ENCODE results near the gene GABRB3. TPM values are rescaled to one million over a fixed set of nuclear protein-coding genes. Genes with fewer than 3 reads are reported as not detected.

Gene GABRB3
- polyA plus RNA-seq, 6 donors from 2014 or later: not detected

DNA sequence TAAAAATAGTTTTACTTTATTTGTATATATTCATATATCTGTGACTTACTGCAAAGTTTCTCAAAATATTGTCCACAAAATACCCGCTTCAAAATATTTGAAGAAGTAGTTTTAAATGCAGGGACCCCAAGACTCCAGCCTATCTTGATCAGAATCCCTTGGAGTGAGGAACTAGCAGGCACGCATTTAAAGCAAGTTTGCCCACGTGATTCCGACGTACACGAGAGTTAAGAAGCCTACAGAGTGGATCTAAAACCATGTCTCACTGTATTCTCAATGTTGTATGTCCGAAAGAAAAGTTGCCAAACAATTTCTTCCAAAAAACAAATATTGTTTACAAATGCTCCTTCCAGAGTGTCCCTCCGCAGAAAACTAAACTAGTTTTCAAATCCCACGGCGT, 1.7 kb downstream of the GABRB3 start:
- H3K36me3 Mint-ChIP-seq: peaks cover 0 to 7% of the 10 kb centered on the region in 2 donors
- ATAC-seq (ENCODE audit: low read depth in 2 of 2): no peak
- H3K27ac Mint-ChIP-seq: no peak overlapping the region
- H3K9me3 Mint-ChIP-seq: peaks cover 0 to 12% (median 7%) of the 10 kb centered on the region in 7 donors
- peaks cover 45 to 51% (median 46%) of the 10 kb centered on the region in 3 donors for H3K27me3 Mint-ChIP-seq
- DNase-seq: no peak
- peaks cover 0 to 8% (median 0%) of the 10 kb centered on the region in 3 donors for H3K4me1 Mint-ChIP-seq
- H3K4me3 Mint-ChIP-seq: no peak overlapping the region

DNA sequence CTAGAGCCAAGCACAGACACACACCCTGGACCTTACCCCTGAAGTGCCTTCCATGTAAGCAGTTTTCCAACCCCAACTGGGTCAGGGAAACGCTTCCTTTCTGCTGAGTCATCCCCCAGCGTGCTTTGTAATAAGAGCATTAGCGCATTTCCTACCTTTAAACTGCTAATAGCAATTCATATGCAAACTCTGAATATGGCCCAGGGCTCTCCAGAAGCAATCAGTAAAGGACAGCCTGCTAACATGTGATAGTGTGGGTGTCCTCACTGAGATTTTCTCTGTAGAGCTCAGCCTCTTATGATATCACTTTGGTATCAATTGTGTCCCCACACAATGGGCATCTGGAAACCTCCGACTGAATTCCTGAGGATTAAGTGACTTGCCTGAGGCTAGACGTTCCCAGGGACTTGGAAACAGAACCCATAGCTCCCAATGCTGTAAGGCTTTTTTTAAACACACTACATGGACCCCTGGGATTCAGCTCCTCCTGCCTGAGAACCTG, 5.6 kb downstream of the GABRB3 start:
- no peak overlapping the region for H3K4me3 Mint-ChIP-seq
- no peak for ATAC-seq (ENCODE audit: low read depth in 2 of 2)
- DNase-seq: no peak
- no peaks in the 10 kb centered on the region for H3K36me3 Mint-ChIP-seq
- H3K9me3 Mint-ChIP-seq: peaks cover 0 to 8% (median 5%) of the 10 kb centered on the region in 7 donors
- H3K4me1 Mint-ChIP-seq: peaks cover 0 to 5% (median 0%) of the 10 kb centered on the region in 3 donors
- H3K27ac Mint-ChIP-seq: no peak overlapping the region
- H3K27me3 Mint-ChIP-seq: peaks cover 22 to 34% (median 25%) of the 10 kb centered on the region in 3 donors

- ATAC-seq (ENCODE audit: low read depth in 2 of 2) (no peak), DNase-seq (no peak)
- Mint-ChIP-seq H3K4me1 (no peaks in the 10 kb centered on the region), H3K27ac (no peak overlapping the region), H3K9me3 (peaks cover 0 to 8% (median 4%) of the 10 kb centered on the region in 7 donors), H3K4me3 (no peak overlapping the region), H3K27me3 (peaks cover 19 to 28% (median 22%) of the 10 kb centered on the region in 3 donors), H3K36me3 (no peaks in the 10 kb centered on the region)
Observed at GRCh38 chr15:26766262-26766661, 6.6 kb downstream of the GABRB3 start.

DNA sequence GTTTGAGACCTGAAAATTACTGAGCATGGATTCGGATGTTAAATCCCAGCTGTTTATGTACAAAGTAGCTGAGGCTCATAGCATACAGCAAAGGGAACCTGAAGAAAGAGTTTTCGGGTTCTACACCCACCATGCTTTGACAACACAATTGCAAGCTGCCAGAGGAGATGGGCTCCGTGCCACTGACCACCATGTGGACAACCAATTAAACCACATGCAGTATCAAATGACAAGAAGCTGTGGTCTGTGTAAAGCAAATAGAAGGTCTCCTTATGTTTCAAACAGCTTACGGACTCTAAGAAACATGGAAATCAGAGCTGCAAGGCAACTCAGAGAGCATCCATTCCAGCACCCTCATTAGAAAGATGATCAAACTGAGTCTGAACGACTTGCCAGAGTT, 12.9 kb downstream of the GABRB3 start:
- no peaks in the 10 kb centered on the region for H3K36me3 Mint-ChIP-seq
- peaks cover 0 to 12% (median 4%) of the 10 kb centered on the region in 7 donors for H3K9me3 Mint-ChIP-seq
- peaks cover 0 to 3% (median 0%) of the 10 kb centered on the region in 3 donors for H3K27me3 Mint-ChIP-seq
- no peak overlapping the region for H3K27ac Mint-ChIP-seq
- DNase-seq: no peak
- H3K4me3 Mint-ChIP-seq: no peak overlapping the region
- H3K4me1 Mint-ChIP-seq: no peaks in the 10 kb centered on the region
- no peak for ATAC-seq (ENCODE audit: low read depth in 2 of 2)

- Mint-ChIP-seq H3K4me3 (no peak overlapping the region), H3K36me3 (no peaks in the 10 kb centered on the region), H3K4me1 (no peaks in the 10 kb centered on the region), H3K27me3 (peaks cover 0 to 3% (median 0%) of the 10 kb centered on the region in 3 donors), H3K9me3 (peaks cover 4 to 15% (median 8%) of the 10 kb centered on the region in 7 donors), H3K27ac (no peak overlapping the region)
- ATAC-seq (ENCODE audit: low read depth in 2 of 2): no peak
- DNase-seq: no peak
Observed at GRCh38 chr15:26758079-26758478, 14.8 kb downstream of the GABRB3 start.

DNA sequence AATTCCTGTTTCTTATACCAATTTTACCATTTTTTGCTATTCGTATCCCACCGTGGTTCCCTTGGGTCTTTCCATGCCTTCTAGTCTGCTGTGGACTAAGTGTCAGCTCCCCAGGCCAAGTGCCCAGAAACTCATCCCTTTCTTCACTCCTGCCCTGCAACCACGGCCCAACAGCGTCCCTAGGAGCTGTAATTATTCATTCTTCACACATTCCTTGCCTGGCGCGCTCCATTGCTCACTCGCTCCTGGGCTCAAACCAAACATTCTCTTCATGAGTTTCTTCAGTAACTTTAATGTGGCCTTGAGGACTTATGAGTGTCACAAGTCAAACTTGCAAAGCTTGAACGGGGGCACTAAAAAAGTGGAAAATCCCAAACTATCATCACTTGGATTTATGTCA, 15.7 kb downstream of the GABRB3 start:
- no peaks in the 10 kb centered on the region for H3K4me1 Mint-ChIP-seq
- H3K9me3 Mint-ChIP-seq: peaks cover 6 to 16% (median 11%) of the 10 kb centered on the region in 7 donors
- no peak overlapping the region for H3K27ac Mint-ChIP-seq

GRCh38 chr15:26744894-26745293, 28.0 kb downstream of the GABRB3 start:
- no peak for ATAC-seq (ENCODE audit: low read depth in 2 of 2)
- Mint-ChIP-seq H3K36me3 (no peaks in the 10 kb centered on the region), H3K4me3 (no peak overlapping the region), H3K4me1 (no peaks in the 10 kb centered on the region), H3K27ac (no peak overlapping the region), H3K9me3 (peaks cover 2 to 12% (median 6%) of the 10 kb centered on the region in 7 donors), H3K27me3 (no peaks in the 10 kb centered on the region)
- DNase-seq: no peak

More for the DNA sequence above, 15.7 kb downstream of the GABRB3 start:
- Mint-ChIP-seq H3K27me3 (peaks cover 0 to 3% (median 0%) of the 10 kb centered on the region in 3 donors), H3K4me3 (peak overlapping the region in 1 of 8 donors; percentile 29), H3K36me3 (no peaks in the 10 kb centered on the region)
- DNase-seq (no peak), ATAC-seq (ENCODE audit: low read depth in 2 of 2) (no peak)

DNA sequence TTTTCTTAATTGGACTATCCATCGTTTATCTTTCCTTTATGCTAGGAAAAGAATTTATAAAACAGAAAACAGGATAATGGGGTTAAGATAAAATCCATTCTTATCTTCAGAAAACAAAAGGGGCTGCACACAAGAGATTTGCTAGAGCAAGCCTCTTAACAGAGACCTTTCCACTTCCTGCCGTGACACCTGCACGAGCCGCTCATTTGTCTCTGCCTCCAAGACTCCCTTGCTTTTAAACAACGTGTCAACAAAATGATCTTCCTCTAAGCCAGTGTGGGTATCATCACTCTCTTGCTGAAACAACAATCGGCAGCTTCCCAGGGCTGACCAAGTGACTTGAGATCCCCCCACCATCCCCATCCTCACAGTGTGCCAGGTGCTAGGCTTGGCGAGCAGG, 33.1 kb downstream of the GABRB3 start:
- Mint-ChIP-seq H3K36me3 (no peaks in the 10 kb centered on the region), H3K4me3 (no peak overlapping the region), H3K27me3 (no peaks in the 10 kb centered on the region), H3K9me3 (peaks cover 8 to 18% (median 10%) of the 10 kb centered on the region in 7 donors), H3K4me1 (no peaks in the 10 kb centered on the region), H3K27ac (no peak overlapping the region)
- ATAC-seq (ENCODE audit: low read depth in 2 of 2): no peak
- no peak for DNase-seq

- ATAC-seq (ENCODE audit: low read depth in 2 of 2): no peak
- H3K4me3 Mint-ChIP-seq: no peak overlapping the region
- no peak for DNase-seq
- H3K27ac Mint-ChIP-seq: no peak overlapping the region
- peaks cover 7 to 23% (median 10%) of the 10 kb centered on the region in 7 donors for H3K9me3 Mint-ChIP-seq
- no peaks in the 10 kb centered on the region for H3K27me3 Mint-ChIP-seq
- H3K4me1 Mint-ChIP-seq: no peaks in the 10 kb centered on the region
- H3K36me3 Mint-ChIP-seq: no peaks in the 10 kb centered on the region
Observed at GRCh38 chr15:26738996-26739395, 33.9 kb downstream of the GABRB3 start.

DNA sequence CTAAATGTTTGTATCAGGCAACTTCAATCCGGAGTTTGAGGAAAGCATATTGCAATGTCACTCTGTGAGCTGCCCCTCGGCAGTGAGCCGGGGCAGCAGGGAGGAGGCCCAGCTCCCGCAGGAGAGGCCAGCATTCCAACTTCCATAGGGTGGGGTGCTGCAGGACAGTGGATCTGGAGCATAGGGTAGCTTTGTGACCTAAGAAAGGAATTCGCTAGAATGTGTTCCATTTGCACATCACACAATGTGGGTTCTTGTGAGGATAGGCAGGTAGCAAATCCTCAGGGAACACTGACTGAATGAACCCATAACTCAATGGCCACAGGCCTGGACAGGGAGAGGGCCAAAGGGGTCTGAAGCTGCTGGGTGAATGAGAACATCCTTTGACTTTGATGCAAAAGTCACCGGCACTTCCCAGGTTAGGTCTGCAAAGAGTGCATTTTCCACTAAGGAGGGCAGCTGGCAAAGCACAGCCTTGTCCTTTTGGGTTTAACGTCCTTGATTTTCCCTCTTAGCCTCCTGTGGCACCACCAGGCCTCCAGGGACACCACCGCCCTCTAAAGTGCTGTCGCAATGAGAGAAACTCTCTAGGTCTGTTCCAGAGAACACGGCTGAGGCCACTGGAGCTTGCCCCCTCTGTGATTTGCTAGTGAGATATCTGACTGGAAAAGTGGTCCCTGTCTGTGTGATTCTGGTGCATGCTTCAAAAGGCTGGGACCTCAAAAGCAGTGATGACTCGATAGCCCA, 36.2 kb downstream of the GABRB3 start:
- H3K4me1 Mint-ChIP-seq: no peaks in the 10 kb centered on the region
- DNase-seq (no peak), ATAC-seq (ENCODE audit: low read depth in 2 of 2) (no peak)
- H3K36me3 Mint-ChIP-seq: peaks cover 0 to 7% of the 10 kb centered on the region in 2 donors
- no peaks in the 10 kb centered on the region for H3K27me3 Mint-ChIP-seq
- H3K9me3 Mint-ChIP-seq: peaks cover 10 to 32% (median 18%) of the 10 kb centered on the region in 7 donors
- no peak overlapping the region for H3K4me3 Mint-ChIP-seq
- H3K27ac Mint-ChIP-seq: peak overlapping the region in 1 of 6 donors; percentile 45

DNA sequence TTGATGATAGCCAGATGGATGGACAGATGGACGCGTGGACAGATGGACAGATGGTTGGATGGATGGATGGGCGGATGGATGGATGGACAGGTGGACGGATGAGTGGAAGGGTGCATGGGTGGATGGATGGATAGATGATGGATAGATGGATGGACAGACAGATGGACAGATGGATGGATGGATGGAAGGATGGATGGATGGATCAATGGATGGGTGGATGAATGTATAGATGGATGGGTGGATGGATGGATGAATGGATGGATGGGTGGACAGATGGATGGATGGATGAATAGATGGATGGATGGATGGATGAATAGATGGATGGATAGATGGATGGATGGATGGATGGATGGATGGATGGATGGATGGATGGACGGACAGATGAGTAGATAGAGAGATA, 40.9 kb downstream of the GABRB3 start:
- Mint-ChIP-seq H3K4me1 (no peaks in the 10 kb centered on the region), H3K36me3 (peaks cover 0 to 9% of the 10 kb centered on the region in 2 donors), H3K9me3 (peaks cover 6 to 35% (median 21%) of the 10 kb centered on the region in 7 donors), H3K27me3 (no peaks in the 10 kb centered on the region), H3K27ac (no peak overlapping the region), H3K4me3 (peak overlapping the region in 1 of 8 donors; percentile 11)
- ATAC-seq (ENCODE audit: low read depth in 2 of 2): no peak
- no peak for DNase-seq

DNA sequence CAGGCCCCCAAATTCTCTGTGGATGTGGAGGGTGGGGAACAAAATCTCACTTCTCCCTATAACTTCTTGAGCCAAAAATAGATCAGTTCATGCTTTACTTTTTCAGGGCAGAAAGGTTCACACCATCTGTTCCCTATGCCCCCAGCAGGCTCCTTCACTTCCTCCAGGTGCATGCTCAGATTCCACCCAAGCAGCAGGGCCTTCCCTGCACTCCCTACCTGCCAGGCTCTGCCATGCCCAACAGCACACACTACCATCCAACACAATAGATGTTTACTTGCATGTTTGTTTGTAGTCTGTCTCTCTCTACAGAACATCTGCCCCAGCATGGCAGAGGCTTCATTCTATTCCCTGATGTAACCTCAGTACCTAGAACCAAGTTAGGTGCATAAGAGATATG, 43.3 kb downstream of the GABRB3 start:
- peaks cover 0 to 9% of the 10 kb centered on the region in 2 donors for H3K36me3 Mint-ChIP-seq
- H3K27ac Mint-ChIP-seq: no peak overlapping the region
- no peaks in the 10 kb centered on the region for H3K27me3 Mint-ChIP-seq
- no peak overlapping the region for H3K4me3 Mint-ChIP-seq
- H3K9me3 Mint-ChIP-seq: peaks cover 10 to 30% (median 20%) of the 10 kb centered on the region in 7 donors
- ATAC-seq (ENCODE audit: low read depth in 2 of 2) (no peak), DNase-seq (no peak)
- no peaks in the 10 kb centered on the region for H3K4me1 Mint-ChIP-seq

GRCh38 chr15:26729030-26729429, 43.8 kb downstream of the GABRB3 start:
- H3K27ac Mint-ChIP-seq: no peak overlapping the region
- peaks cover 0 to 9% of the 10 kb centered on the region in 2 donors for H3K36me3 Mint-ChIP-seq
- DNase-seq (no peak), ATAC-seq (ENCODE audit: low read depth in 2 of 2) (no peak)
- H3K4me3 Mint-ChIP-seq: no peak overlapping the region
- H3K9me3 Mint-ChIP-seq: peaks cover 10 to 35% (median 20%) of the 10 kb centered on the region in 7 donors
- H3K4me1 Mint-ChIP-seq: no peaks in the 10 kb centered on the region
- no peaks in the 10 kb centered on the region for H3K27me3 Mint-ChIP-seq

Measured in naive B cell (primary cell).